Rectal smooth muscle tissue (tissue), 1 donor: Measurements from ENCODE around the gene COL6A2.

Experiments
- H3K27ac ChIP-seq: one replicate; pipeline ENCODE4 v1.7.0; 2013; ENCODE audit warnings: low read depth, low read length, inconsistent platforms
- H3K27me3 ChIP-seq: one replicate; pipeline ENCODE4 v1.7.0; 2013; ENCODE audit warnings: low read length; ENCODE audit not compliant: control insufficient read depth, insufficient read depth
- H3K36me3 ChIP-seq: one replicate; pipeline ENCODE4 v1.7.0; 2013; ENCODE audit warnings: low read length; ENCODE audit not compliant: control insufficient read depth, insufficient read depth
- H3K4me1 ChIP-seq: one replicate; pipeline ENCODE4 v1.7.0; 2013; ENCODE audit warnings: low read length; ENCODE audit not compliant: control insufficient read depth, insufficient read depth
- H3K4me3 ChIP-seq: one replicate; pipeline ENCODE4 v1.7.0; 2013; ENCODE audit warnings: low read length
- H3K9ac ChIP-seq: one replicate; pipeline ENCODE4 v1.7.0; 2013; ENCODE audit warnings: low read length

The COL6A2 gene

GRCh38 chr21:46124926-46125845 lies 27.3 kb downstream of the COL6A2 start:
- no peak overlapping the region for H3K9ac ChIP-seq
- no peak overlapping the region for H3K4me3 ChIP-seq
- no peak overlapping the region for H3K27ac ChIP-seq
- peaks cover 38% of the 10 kb centered on the region for H3K36me3 ChIP-seq
- H3K27me3 ChIP-seq, result no peaks in the 10 kb centered on the region
- H3K4me1 ChIP-seq, result no peaks in the 10 kb centered on the region

GRCh38 chr21:46125846-46126301 lies 28.0 kb downstream of the COL6A2 start:
- no peak overlapping the region for H3K27ac ChIP-seq

GRCh38 chr21:46126309-46127238 lies 28.7 kb downstream of the COL6A2 start:
- H3K36me3 ChIP-seq, result peaks cover 30% of the 10 kb centered on the region
- no peak overlapping the region for H3K27ac ChIP-seq

More at GRCh38 chr21:46125846-46126301, 28.0 kb downstream of the COL6A2 start:
- Histone ChIP-seq H3K9ac (no peak overlapping the region), H3K4me3 (no peak overlapping the region), H3K4me1 (no peaks in the 10 kb centered on the region), H3K36me3 (peaks cover 34% of the 10 kb centered on the region), H3K27me3 (no peaks in the 10 kb centered on the region)

GRCh38 chr21:46127239-46128105 lies 29.6 kb downstream of the COL6A2 start:
- H3K4me3 ChIP-seq, result no peak overlapping the region
- no peaks in the 10 kb centered on the region for H3K4me1 ChIP-seq
- H3K36me3 ChIP-seq, result peaks cover 23% of the 10 kb centered on the region
- no peak overlapping the region for H3K27ac ChIP-seq
- H3K27me3 ChIP-seq, result no peaks in the 10 kb centered on the region
- H3K9ac ChIP-seq, result no peak overlapping the region

More at GRCh38 chr21:46126309-46127238, 28.7 kb downstream of the COL6A2 start:
- no peaks in the 10 kb centered on the region for H3K27me3 ChIP-seq
- H3K4me1 ChIP-seq, result no peaks in the 10 kb centered on the region
- H3K4me3 ChIP-seq, result no peak overlapping the region
- no peak overlapping the region for H3K9ac ChIP-seq

GRCh38 chr21:46128106-46128932 lies 30.4 kb downstream of the COL6A2 start:
- Histone ChIP-seq H3K27me3 (no peaks in the 10 kb centered on the region), H3K4me1 (no peaks in the 10 kb centered on the region), H3K9ac (no peak overlapping the region), H3K27ac (peak overlapping the region; percentile 14), H3K36me3 (peaks cover 18% of the 10 kb centered on the region), H3K4me3 (no peak overlapping the region)

GRCh38 chr21:46128933-46129571 lies 31.1 kb downstream of the COL6A2 start:
- H3K4me1 ChIP-seq, result no peaks in the 10 kb centered on the region
- no peak overlapping the region for H3K9ac ChIP-seq
- H3K36me3 ChIP-seq, result peaks cover 14% of the 10 kb centered on the region
- no peak overlapping the region for H3K27ac ChIP-seq
- H3K27me3 ChIP-seq, result no peaks in the 10 kb centered on the region
- H3K4me3 ChIP-seq, result no peak overlapping the region

- H3K4me3 ChIP-seq, result no peak overlapping the region
- no peaks in the 10 kb centered on the region for H3K4me1 ChIP-seq
- no peak overlapping the region for H3K9ac ChIP-seq
- no peak overlapping the region for H3K27ac ChIP-seq
- H3K36me3 ChIP-seq, result peaks cover 11% of the 10 kb centered on the region
- no peaks in the 10 kb centered on the region for H3K27me3 ChIP-seq
These were observed 32.1 kb downstream of the COL6A2 start for GRCh38 chr21:46129846-46130651.

GRCh38 chr21:46130831-46131587 lies 33.1 kb downstream of the COL6A2 start:
- H3K36me3 ChIP-seq, result peaks cover 8% of the 10 kb centered on the region

GRCh38 chr21:46131588-46131837 lies 33.6 kb downstream of the COL6A2 start:
- no peak overlapping the region for H3K27ac ChIP-seq
- no peaks in the 10 kb centered on the region for H3K27me3 ChIP-seq
- no peak overlapping the region for H3K9ac ChIP-seq
- no peaks in the 10 kb centered on the region for H3K4me1 ChIP-seq
- peaks cover 6% of the 10 kb centered on the region for H3K36me3 ChIP-seq
- H3K4me3 ChIP-seq, result no peak overlapping the region

More at GRCh38 chr21:46130831-46131587, 33.1 kb downstream of the COL6A2 start:
- Histone ChIP-seq H3K27me3 (no peaks in the 10 kb centered on the region), H3K27ac (no peak overlapping the region), H3K4me1 (no peaks in the 10 kb centered on the region), H3K9ac (no peak overlapping the region), H3K4me3 (no peak overlapping the region)
